AG10803 (cell line): ENCODE measurements around the gene SLC9C2.

Source experiments
- DNase-seq: peaks from one replicate; pipeline ENCODE4 v3.0.0; 2010; ENCODE audit warnings: low read depth
- H3K4me3 ChIP-seq: 2 replicates; pipeline ENCODE4 v1.5.1; 2011; ENCODE audit warnings: mild to moderate bottlenecking, low read length, control low read depth
- TF ChIP-seq, protein P1 (sequence below): conservative IDR thresholded peaks from 2 replicates; pipeline ENCODE4 v1.5.1; 2011; ENCODE audit warnings: mild to moderate bottlenecking, low read length, control low read depth, inconsistent platforms

Gene SLC9C2

DNA sequence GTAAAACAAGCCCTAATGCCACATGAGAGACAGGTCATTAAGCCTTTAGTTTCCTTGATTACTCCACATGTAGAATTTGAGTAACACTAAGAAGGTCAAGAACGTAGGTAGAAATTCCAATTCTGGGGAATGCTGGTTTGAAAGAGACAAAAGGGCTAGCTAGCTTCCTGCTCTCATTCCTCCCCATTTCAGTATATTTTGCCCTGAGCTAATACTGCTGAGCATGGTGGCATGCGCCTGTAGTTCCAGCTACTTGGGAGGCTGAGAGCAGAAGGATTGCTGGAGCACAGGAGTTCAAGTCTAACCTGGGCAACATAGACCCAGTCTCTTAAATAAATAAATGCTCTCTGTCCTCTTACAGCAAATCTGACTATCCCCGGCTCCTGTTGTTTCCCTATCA is 112.9 kb downstream of the SLC9C2 start:
- TF ChIP-seq, protein P1, sequence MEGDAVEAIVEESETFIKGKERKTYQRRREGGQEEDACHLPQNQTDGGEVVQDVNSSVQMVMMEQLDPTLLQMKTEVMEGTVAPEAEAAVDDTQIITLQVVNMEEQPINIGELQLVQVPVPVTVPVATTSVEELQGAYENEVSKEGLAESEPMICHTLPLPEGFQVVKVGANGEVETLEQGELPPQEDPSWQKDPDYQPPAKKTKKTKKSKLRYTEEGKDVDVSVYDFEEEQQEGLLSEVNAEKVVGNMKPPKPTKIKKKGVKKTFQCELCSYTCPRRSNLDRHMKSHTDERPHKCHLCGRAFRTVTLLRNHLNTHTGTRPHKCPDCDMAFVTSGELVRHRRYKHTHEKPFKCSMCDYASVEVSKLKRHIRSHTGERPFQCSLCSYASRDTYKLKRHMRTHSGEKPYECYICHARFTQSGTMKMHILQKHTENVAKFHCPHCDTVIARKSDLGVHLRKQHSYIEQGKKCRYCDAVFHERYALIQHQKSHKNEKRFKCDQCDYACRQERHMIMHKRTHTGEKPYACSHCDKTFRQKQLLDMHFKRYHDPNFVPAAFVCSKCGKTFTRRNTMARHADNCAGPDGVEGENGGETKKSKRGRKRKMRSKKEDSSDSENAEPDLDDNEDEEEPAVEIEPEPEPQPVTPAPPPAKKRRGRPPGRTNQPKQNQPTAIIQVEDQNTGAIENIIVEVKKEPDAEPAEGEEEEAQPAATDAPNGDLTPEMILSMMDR = no peak
- H3K4me3 ChIP-seq = no peak overlapping the region
- no peak for DNase-seq

DNA sequence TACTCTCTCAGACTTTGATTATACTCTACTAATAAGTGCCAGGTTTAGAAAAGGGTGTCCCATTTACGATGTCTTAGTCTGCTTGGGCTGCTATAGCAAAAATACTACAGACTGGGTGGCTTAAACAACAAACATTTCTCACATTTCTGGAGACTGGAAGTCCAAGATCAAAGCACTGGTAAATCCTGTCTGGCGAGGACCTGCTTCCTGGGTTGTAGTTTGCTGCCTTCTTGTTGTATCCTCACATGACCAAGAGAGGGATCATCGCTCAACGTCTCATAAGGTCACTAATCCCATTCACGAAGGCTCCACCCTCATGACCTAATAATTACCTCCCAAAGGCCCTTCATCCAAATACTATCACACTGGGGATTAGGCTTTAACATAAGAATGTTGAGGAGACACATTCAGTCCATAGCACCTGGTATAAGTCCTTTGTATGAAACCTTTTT is 113.7 kb downstream of the SLC9C2 start:
- TF ChIP-seq, protein P1 = no peak
- no peak for DNase-seq
- H3K4me3 ChIP-seq = no peak overlapping the region

DNA sequence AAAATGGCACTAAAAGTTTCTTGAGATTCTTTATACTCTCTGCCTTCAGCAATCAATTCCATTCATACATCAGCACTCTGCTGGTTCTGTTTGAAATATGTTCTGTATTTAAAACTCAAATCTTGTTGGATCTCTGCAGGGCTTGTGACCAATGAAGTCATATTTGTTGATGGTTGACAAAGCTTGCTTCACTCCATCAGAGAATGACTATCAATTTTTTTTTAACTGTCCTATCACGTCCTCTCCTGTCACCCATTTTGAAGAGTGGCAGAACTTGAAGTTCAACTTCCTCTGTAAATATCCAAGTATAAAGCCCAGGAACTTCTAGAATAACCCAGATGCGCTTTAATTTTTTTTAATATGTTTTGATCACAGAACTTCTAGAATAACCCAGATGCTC is 114.9 kb downstream of the SLC9C2 start:
- TF ChIP-seq, protein P1 = no peak
- no peak overlapping the region for H3K4me3 ChIP-seq

DNA sequence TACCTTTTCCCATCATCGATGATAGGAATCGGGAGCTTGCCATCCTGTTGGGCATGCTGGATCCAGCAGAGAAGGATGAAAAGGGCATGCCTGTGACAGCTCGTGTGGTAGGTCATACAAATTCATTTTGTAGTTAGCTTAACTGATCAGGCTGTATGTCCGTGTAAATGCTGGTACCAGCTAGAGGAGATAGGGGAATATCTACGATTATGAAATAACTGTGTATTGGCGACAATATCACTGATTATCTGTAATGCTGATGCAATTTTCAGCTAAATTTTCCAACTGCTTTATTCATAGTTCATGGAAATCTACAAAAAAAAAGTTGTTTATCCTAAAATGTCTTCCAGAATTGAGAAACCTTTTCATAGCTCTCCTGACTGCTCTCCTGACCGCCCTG is 117.5 kb downstream of the SLC9C2 start:
- H3K4me3 ChIP-seq = no peak overlapping the region
- TF ChIP-seq, protein P1 = no peak
- DNase-seq = no peak

More for the DNA sequence above, 114.9 kb downstream of the SLC9C2 start:
- no peak for DNase-seq

DNA sequence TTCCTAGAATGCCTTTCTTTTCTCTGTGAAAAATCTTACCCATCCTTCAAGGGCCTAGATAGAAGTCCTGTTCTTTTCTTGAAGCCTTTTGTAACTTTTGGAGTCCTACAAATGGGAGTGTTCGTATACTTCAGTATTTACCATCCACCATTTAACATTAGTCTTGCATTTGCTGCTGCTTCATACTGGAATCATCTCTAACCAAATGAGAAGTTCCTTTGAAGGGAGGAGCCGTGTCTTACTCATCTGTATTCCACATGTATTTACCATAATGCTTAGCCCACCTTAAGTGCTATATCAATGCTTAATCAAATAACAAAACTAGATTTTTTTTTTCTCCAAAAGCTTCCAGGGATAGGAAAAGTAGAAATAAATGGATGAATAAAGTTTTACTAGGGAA is 118.6 kb downstream of the SLC9C2 start:
- TF ChIP-seq, protein P1 = no peak
- no peak for DNase-seq
- H3K4me3 ChIP-seq = no peak overlapping the region

DNA sequence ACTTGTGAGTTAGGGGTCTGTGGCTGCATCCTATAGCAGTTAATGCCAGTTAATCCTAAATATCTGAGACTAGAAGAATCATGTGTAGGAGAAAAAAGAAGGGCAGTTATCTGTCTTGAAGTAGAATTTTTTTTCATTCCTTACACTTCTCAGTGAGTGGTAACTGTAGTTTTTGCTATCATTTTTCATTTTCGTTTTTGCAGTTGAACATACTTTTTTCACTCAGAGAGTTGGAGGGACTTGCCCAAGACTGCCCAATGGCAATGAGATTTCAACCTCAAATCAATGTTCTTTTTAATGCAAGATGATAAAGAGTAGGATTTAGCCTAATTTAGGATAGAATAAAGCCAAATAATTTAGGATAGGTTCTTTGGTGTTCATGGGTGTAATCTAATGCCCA is 120.2 kb downstream of the SLC9C2 start:
- no peak overlapping the region for H3K4me3 ChIP-seq
- TF ChIP-seq, protein P1 = no peak
- no peak for DNase-seq

DNA sequence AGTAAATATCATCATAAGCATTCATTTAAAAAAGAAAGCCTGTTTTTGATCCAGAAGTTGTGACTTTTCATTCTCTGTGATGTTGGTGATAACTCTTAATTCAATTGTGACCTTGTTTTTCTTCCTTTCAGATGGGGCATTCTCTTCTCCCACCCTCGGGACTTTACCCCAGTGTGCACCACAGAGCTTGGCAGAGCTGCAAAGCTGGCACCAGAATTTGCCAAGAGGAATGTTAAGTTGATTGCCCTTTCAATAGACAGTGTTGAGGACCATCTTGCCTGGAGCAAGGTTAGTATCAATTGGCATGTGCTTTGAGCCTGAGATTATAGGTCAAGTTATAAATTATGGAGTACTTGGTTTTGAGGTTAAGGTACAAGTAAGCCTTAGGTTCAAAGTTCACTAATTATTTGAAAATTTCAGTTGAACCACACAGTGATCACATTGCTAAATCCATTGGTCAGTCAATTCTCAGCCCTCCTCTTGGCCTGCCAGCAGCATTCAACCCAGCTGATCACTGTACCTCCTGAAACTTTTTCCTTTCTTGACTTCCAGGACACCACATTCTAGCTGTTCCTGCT is 121.6 kb downstream of the SLC9C2 start:
- DNase-seq = no peak
- no peak overlapping the region for H3K4me3 ChIP-seq
- TF ChIP-seq, protein P1 = no peak
